Stimulated activated CD8-positive, alpha-beta memory T cell treated with anti-CD3 and anti-CD28 coated beads, Interleukin-12 subunit alpha, Interleukin-12 subunit beta, amount 100 ng/mL, for 24 hours (primary cell): ENCODE data around the gene CRACR2B.

Source experiments
- DNase-seq: peaks from one replicate; pipeline ENCODE4 v3.0.0-alpha.2; 2020; ENCODE audit errors: extremely low read depth

The CRACR2B gene

GRCh38 chr11:810040-810567, 17.6 kb upstream of the CRACR2B start:
- no peak for DNase-seq

- no peak for DNase-seq
Observed at GRCh38 chr11:811446-812245, 16.1 kb upstream of the CRACR2B start.

GRCh38 chr11:812390-812789, 15.3 kb upstream of the CRACR2B start:
- DNase-seq: no peak

- DNase-seq: no peak
Observed at GRCh38 chr11:813072-813455, 14.7 kb upstream of the CRACR2B start.

GRCh38 chr11:813456-814096, 14.1 kb upstream of the CRACR2B start:
- DNase-seq: no peak

GRCh38 chr11:815675-816432, 11.9 kb upstream of the CRACR2B start:
- no peak for DNase-seq

- no peak for DNase-seq
Observed at GRCh38 chr11:816433-816779, 11.3 kb upstream of the CRACR2B start.

GRCh38 chr11:818396-819128, 9.2 kb upstream of the CRACR2B start, which contains the start of gene PNPLA2:
TSS of gene PNPLA2 (plus strand) at chr11:818914. CDS start at chr11:819719, 805 bp downstream.
- DNase-seq: no peak

- DNase-seq: peak; percentile 79
Observed at GRCh38 chr11:819129-819931, 8.4 kb upstream of the CRACR2B start.

- peak; percentile 88 for DNase-seq
Observed at GRCh38 chr11:819943-820649, 7.6 kb upstream of the CRACR2B start.

- no peak for DNase-seq
Observed at GRCh38 chr11:820655-821511, 6.8 kb upstream of the CRACR2B start.

- no peak for DNase-seq
Observed at GRCh38 chr11:821512-822371, 6.0 kb upstream of the CRACR2B start.

- no peak for DNase-seq
Observed at GRCh38 chr11:823441-824291, 4.1 kb upstream of the CRACR2B start.

- DNase-seq: no peak
Observed at GRCh38 chr11:824292-824880, 3.3 kb upstream of the CRACR2B start.

- no peak for DNase-seq
Observed at GRCh38 chr11:824942-825341, 2.8 kb upstream of the CRACR2B start.

GRCh38 chr11:825366-826226, 2.1 kb upstream of the CRACR2B start:
- no peak for DNase-seq
